HG03066 (cell line): ENCODE data around the gene KRTAP5-9.
"Not testable (repeated sequence)": the region's sequence is repeated elsewhere in the genome, so short reads cannot be mapped to it uniquely, and the experiment has no call there.

Experiments used
- ATAC-seq: cut with Tn5 transposase; IDR thresholded peaks from one replicate; pipeline ENCODE4 v1.9.1; 2021; ENCODE audit warnings: low read depth; ENCODE audit not compliant: unreplicated experiment

The KRTAP5-9 gene

GRCh38 chr11:71557257-71557656 is 9.0 kb downstream of the KRTAP5-9 start:
- no peak for ATAC-seq

GRCh38 chr11:71558996-71559395 is 10.8 kb downstream of the KRTAP5-9 start:
- no peak for ATAC-seq

DNA sequence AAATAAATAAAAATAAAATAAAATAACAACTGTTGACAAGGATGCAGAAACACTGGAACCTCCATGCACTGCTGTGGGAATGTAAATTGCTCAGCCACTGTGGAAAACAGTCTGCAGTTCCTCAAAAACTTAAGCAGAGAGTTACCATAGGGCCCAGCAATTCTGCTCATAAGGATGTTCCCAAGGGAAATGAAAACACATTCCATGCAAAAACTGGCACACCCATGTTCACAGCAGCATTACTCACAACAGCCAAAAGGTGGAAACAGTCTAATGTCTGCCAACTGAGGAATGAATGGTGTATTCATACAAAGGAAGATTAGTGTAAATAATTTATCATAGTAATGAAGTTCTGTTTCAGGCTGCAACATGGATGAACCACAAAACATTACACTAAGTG is 13.9 kb downstream of the KRTAP5-9 start:
- no peak for ATAC-seq

DNA sequence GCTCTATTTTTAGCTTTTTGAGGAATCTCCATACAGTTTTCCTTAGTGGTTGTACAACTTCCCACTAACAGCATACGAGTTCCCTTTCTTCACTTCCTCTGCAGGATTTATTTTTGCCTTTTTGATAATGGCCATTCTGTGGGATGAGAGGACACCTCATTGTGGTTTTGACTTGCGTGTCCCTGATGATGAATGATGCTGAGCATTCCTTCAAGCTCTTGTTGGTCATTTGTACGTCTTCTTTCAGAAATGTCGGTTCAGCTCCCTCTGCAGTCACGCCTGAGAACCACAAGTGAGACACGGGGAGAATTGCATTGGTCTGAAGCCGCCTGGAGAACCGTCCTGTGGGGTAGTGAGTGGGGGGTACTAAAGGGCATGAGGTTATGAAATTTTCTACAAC is 15.2 kb downstream of the KRTAP5-9 start:
- no peak for ATAC-seq

DNA sequence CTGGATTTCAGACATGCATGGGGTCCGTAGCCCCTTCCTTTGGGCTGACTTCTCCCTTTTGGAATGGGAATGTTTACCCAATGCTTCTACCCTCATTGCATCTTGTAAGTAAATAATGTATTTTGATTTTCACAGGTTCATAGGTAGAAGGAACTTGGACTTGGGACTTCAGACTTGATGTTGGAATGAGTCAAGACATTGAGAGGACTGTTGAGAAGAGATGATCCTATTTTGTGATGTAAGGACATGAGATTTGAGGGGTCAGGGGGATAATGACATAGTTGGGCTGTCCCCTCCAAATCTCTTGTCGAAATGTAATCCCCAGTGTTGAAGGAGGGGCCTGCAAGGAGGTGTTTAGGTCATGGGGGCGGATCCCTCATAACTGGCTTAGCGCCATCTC is 16.2 kb downstream of the KRTAP5-9 start:
- no peak for ATAC-seq

DNA sequence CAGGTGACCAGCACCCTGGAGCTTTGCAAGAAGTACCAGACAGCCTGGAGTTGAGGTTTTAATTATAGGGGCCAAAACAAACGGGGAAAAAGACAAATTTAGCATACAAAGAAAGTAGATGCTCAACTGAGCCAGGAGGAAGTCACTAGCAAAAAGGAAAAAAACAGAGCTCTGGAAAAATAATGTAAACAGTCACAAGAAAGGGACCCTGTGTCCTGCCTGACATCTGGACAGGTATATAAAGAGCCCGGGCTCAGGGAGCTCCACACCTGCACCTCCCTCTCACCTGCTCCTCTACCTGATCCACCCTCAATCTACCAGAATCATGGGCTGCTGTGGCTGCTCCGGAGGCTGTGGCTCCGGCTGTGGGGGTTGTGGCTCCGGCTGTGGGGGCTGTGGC is 17.0 kb downstream of the KRTAP5-9 start, which contains the start of gene KRTAP5-10:
Gene KRTAP5-10, plus strand, starts transcription at position 301 of the 400 bp plus-strand sequence. Its CDS starts 25 bp downstream, at position 326.
- ATAC-seq, result no peak

DNA sequence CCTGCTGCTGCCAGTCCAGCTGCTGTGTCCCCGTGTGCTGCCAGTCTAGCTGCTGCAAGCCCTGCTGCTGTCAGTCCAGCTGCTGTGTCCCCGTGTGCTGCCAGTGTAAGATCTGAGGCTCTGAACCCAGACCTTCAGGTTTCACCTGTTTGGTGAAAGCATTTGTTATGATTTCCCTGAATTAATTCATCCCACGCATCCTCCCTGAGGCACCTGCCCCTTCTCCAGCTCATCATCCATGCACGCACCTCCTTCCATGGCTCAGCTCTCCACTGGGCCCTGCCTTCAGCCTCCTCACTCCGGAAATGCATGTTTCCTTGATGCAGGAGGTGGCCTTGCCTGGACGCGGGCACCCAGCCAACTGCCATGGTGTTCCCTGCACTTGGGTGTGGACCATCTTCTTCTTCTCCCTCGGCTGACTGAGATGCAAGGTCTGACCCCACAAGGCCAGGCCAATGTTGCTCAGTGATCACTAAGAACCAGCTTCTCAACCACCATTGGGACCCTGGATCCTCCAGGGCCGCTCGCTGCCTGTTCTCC is 17.9 kb downstream of the KRTAP5-9 start:
- ATAC-seq, result no peak

DNA sequence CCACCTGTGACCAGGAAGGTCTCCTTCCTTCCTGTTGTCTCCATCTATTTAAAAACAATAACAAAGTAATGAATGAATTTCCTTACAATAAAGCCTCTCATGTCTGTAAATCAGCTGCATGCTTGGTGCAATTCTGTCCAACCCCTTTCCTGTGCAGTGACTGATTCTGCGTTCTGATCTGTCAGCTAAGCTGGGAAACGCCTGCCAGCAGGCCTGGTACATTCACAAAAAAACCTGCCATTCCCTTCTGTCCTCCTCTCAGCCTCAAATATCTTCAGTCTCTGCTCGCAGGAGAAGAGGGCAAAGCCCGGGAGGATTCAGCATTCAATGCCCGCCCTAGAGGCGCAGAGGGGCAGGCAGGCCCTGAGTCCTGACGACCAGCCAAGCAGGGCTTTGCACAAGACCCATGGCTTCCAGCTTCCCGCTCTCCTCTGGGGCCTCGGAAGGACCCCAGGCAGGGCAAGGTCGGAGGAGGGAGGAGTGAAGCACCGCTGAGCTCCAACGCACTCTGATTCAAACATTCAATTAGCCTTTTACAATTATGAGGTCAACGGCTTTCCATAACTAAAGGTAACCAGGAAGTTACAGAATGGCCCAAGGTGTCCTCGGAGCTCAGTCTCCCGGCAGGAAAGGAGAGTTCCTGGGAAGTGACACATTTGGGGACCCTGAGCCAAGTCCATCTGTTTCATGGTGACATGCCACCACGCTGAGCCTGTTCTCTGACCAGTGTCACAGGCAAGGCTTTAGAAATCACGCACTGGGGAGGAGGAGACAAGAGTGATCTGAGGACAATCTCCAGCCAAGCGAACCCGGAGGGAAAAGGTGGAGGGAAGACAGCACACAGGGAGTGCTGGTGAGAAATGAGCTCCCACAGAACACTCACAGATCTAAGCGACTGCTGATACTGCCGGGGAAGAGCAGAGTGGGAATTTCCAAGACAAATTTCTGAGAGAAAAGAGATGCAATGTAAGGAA is 18.7 kb downstream of the KRTAP5-9 start:
- ATAC-seq, result not testable (repeated sequence)

- not testable (repeated sequence) for ATAC-seq
These were observed 19.4 kb downstream of the KRTAP5-9 start for GRCh38 chr11:71567633-71568032.

DNA sequence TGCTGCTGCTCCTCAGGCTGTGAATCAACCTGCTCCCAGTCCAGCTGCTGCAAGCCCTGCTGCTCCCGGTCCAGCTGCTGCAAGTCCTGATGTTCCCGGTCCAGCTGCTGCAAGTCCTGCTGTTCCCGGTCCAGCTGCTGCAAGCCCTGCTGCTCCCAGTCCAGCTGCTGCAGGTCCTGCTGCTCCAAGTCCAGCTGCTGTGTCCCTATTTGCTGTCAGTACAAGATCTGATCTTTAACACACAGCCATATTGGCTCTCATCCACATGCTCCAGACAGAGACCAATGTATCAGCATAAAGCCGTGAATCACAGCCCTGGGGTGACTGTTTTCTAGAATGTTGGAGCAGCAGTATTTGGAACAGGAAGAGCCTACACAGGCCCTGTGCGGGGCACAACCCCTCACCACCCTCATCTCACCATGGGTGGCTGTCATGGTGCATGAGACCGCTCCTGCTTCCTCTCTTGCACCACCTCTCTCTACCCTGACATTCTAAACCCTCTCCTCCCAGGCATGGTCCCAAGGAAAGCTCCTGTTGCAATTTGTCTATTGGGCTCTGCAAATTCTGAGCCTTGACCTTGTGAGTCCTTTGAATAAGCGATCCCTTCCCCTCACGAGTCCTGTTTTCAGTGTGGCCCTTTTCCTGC is 20.6 kb downstream of the KRTAP5-9 start:
- ATAC-seq, result no peak

GRCh38 chr11:71571101-71571850 is 23.1 kb downstream of the KRTAP5-9 start:
- ATAC-seq, result not testable (repeated sequence)

DNA sequence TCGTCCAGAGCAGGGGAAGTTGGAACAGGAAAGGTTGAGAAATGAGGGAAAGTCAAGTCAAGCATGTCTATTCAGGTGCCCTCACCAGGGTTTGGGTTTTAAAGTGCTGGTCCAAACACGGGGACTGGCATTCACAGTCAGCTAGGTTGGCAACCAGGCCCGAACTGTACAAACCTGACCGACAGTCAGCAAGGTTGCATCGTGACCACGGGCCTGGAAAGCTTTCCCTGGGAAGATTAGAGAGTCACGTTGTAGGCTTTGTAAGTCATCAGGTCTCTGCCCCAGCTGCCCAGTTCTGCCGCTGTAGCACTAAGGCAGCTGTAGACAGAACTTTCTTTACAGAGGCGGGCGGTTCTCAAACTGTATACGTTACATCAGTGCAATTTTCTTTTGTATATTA is 24.6 kb downstream of the KRTAP5-9 start:
- no peak for ATAC-seq

GRCh38 chr11:71574418-71574817 is 26.2 kb downstream of the KRTAP5-9 start:
- no peak for ATAC-seq

GRCh38 chr11:71575723-71576424 is 27.7 kb downstream of the KRTAP5-9 start:
- no peak for ATAC-seq

DNA sequence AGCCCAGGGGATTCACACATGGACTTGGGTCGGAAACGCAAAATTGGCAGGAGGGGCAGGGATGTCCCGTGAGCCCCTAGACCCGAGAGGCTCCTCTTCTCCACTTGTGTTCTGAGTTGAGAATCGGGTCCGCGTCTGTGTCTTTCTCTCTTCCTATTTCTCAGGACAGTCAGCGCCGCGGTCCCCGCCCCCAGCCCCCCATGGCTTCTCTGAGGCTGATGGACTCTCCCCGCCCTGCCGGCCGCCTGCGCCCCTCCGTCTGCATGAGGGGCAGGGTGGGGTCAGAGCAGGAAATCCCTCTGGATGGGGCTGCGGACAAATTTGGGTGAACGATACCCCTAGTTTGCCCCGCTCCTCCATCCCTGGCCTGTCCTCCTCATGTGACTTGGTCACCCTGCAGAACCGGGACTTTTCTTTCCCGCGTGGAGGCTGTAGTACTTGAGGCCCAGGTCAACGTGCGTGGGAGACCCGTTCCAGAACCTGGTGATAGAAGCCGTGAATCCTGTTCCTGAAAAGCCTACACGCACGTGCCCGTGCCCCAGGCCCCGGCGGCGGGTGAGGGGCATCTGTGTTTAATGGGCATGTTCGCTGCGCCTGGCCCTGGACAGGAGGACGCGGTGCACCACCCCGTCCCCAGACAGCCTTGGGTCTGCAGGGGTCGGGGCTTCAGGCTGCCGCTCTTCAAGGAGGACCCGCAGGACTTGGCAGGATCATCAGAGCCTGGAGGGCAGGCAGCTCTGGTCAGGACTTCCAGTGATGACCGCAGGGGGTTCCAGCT is 28.7 kb downstream of the KRTAP5-9 start:
- ATAC-seq, result not testable (repeated sequence)

GRCh38 chr11:71577469-71578004 is 29.3 kb downstream of the KRTAP5-9 start:
- no peak for ATAC-seq

DNA sequence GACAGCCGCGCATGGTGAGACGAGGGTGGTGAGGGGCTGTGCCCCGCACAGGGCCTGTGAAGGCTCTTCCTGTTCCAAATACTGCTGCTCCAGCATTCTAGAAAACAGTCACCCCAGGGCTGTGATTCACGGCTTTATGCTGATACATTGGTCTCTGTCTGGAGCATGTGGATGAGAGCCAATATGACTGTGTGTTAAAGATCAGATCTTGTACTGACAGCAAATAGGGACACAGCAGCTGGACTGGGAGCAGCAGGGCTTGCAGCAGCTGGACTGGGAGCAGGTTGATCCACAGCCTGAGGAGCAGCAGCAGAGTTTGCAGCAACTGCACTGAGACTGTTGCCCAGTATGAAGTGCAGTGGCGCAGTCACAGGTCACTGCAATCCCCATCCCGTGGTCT is 31.3 kb downstream of the KRTAP5-9 start:
- ATAC-seq, result not testable (repeated sequence)

- ATAC-seq, result no peak
These were observed 32.1 kb downstream of the KRTAP5-9 start for GRCh38 chr11:71580057-71581003.
